GM23248 (cell line): Measurements from ENCODE around the gene POU5F1.

Experiments used
- EZH2 ChIP-seq: fragments of 200-600 bp; sonication (generic); IDR thresholded peaks from 2 replicates; pipeline ENCODE4 v1.6.1; 2018; ENCODE audit warnings: antibody characterized with exemption, mild to moderate bottlenecking; ENCODE audit not compliant: insufficient read depth, poor library complexity, severe bottlenecking
- EZH2phosphoT487 ChIP-seq: fragments of 200-600 bp; sonication (generic); IDR thresholded peaks from 2 replicates; pipeline ENCODE4 v1.6.1; 2018; ENCODE audit warnings: antibody characterized with exemption, moderate library complexity, mild to moderate bottlenecking, low read depth; ENCODE audit not compliant: insufficient read depth

DNA sequence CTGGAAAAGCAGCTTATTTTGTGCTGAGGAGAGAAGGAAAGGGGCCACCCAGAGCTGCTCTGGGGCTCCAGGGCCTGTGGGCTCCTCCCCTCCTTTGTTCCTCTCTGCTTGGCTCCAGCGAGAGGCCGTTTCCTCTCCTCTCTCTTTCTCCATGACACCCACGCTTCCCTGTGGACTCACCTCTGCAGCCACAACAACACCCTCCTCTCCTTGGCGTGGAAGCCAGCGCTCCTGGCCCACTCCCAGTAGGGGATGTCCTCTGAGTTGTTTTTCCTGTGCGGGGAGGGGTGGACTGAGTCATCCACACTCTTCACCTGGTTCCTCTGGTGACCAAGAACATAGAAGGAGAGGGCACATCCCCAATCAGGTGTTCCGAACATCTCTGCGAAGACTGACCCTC lies 45.3 kb downstream of the POU5F1 start:
- TF ChIP-seq EZH2 (no peak), EZH2phosphoT487 (no peak)
